Measurements from ENCODE around the gene EFNA5.

DNA sequence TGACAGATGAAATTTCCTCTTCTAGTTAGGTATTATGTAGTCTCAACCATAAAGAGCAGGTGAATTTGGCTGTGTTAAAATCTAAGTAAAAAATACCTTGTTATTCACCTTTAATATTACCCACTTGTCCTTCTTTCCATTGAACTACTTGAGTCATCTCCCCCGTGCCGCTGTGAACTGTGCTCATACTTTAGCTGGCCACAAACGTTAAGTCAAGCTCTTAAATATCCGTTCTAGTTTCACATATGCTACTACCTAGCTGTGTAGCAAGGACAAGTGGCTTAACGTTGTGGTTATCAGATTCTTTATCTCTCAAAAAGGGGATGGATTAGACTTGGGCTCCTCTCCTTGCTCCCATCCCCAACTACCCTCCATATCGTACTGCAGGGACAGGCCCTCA lies 110.4 kb downstream of the EFNA5 start:
- TF ChIP-seq CTCF (conservative IDR thresholded peaks at IDR 0.05) = no peak
- TF ChIP-seq EZH2 (IDR thresholded peaks at IDR 0.05; ENCODE audit: low read depth) = no peak

Measured in PC-9 (cell line).